Hematopoietic multipotent progenitor cell treated with erythropoietin and hydrocortisone succinate and interleukin-3 and kit ligand, for 15 days (in vitro differentiated cells): ENCODE data around the gene OR6P1.

ENCODE experiments used
- DNase-seq: peaks from one replicate; pipeline ENCODE4 v3.0.0-alpha.2; 2015; ENCODE audit warnings: low spot score

Gene OR6P1

GRCh38 chr1:158516966-158517365 is 53.4 kb downstream of the OR6P1 start:
- no peak for DNase-seq
